ENCODE measurements around the gene CCDC154.

GRCh38 chr16:1493746-1494094, 49.4 kb upstream of the CCDC154 start:
- no peak for TF ChIP-seq TAF1 (IDR thresholded peaks at IDR 0.05; ENCODE audit: borderline replicate concordance, insufficient read depth, low read length)
- TF ChIP-seq REST (IDR thresholded peaks at IDR 0.05; ENCODE audit: insufficient read depth in 1 of 2, low read depth in 2 of 2, low read length in 2 of 2): no peak
- no peak for TF ChIP-seq POLR2AphosphoS5 (IDR thresholded peaks at IDR 0.05; ENCODE audit: low read depth, low read length)
- no peak for TF ChIP-seq SIN3A (IDR thresholded peaks at IDR 0.05; ENCODE audit: borderline replicate concordance, insufficient read depth, low read length)
- TF ChIP-seq FOXP2 (optimal IDR thresholded peaks at IDR 0.05; ENCODE audit: borderline replicate concordance, extremely low read depth, extremely low read length, insufficient read depth): no peak

All from PFSK-1 (cell line).